Measurements from ENCODE around the gene ITGA6. TPM values are rescaled to one million over a fixed set of nuclear protein-coding genes. Genes with fewer than 3 reads are reported as not detected.
"Not testable (repeated sequence)": the region's sequence is repeated elsewhere in the genome, so short reads cannot be mapped to it uniquely, and the experiment has no call there.

The ITGA6 gene
- total and polyA plus RNA-seq, 7 donors = 8.4 to 66.5 (median 14.0) TPM

- no peak for DNase-seq
- H3K4me3 ChIP-seq = no peak overlapping the region
- H3K36me3 ChIP-seq = no peaks in the 10 kb centered on the region
- H3K27ac ChIP-seq = no peak overlapping the region
- TF ChIP-seq POLR2A (IDR thresholded peaks at IDR 0.05) (no peak), EP300 (IDR thresholded peaks at IDR 0.05) (no peak), CTCF (IDR thresholded peaks at IDR 0.05) (no peak), POLR2AphosphoS5 (IDR thresholded peaks at IDR 0.05) (no peak)
- H3K9me3 ChIP-seq = peaks cover 0 to 16% (median under 1%) of the 10 kb centered on the region in 4 donors
- H3K4me1 ChIP-seq = no peaks in the 10 kb centered on the region
- H3K27me3 ChIP-seq = no peaks in the 10 kb centered on the region
- WGBS, 2 donors = 27 to 84% methylated on average over 2 of the region's 2 CpGs
- intact Hi-C loops (cut with DNase I) = no loop called here
Observed at GRCh38 chr2:172531309-172531708, 103.9 kb downstream of the ITGA6 start.

GRCh38 chr2:172532461-172532860 is 105.1 kb downstream of the ITGA6 start:
- H3K27me3 ChIP-seq; intact Hi-C loops (cut with DNase I); H3K4me3 ChIP-seq; H3K27ac ChIP-seq; H3K36me3 ChIP-seq; H3K4me1 ChIP-seq; DNase-seq: not testable (repeated sequence)
- peaks cover 0 to 13% (median 0%) of the 10 kb centered on the region in 4 donors for H3K9me3 ChIP-seq
- 98 to 99% methylated on average over 2 of the region's 2 CpGs for WGBS, 2 donors

GRCh38 chr2:172533687-172534086 is 106.3 kb downstream of the ITGA6 start:
- H3K4me1 ChIP-seq = no peaks in the 10 kb centered on the region
- peaks cover 0 to 13% (median 0%) of the 10 kb centered on the region in 4 donors for H3K9me3 ChIP-seq
- no peaks in the 10 kb centered on the region for H3K27me3 ChIP-seq
- TF ChIP-seq CTCF (IDR thresholded peaks at IDR 0.05) (no peak), POLR2A (IDR thresholded peaks at IDR 0.05) (no peak), POLR2AphosphoS5 (IDR thresholded peaks at IDR 0.05) (no peak), EP300 (IDR thresholded peaks at IDR 0.05) (no peak)
- WGBS, 2 donors = 98 to 100% methylated on average over 1 of the region's 1 CpG
- intact Hi-C loops (cut with DNase I) = no loop called here
- no peak for DNase-seq
- H3K36me3 ChIP-seq = no peaks in the 10 kb centered on the region
- no peak overlapping the region for H3K4me3 ChIP-seq
- H3K27ac ChIP-seq = no peak overlapping the region

GRCh38 chr2:172535119-172535518 is 107.7 kb downstream of the ITGA6 start:
- H3K36me3 ChIP-seq = no peaks in the 10 kb centered on the region
- no peaks in the 10 kb centered on the region for H3K27me3 ChIP-seq
- DNase-seq = no peak
- no peak overlapping the region for H3K4me3 ChIP-seq
- 91 to 92% methylated on average over 3 of the region's 3 CpGs for WGBS, 2 donors
- intact Hi-C loops (cut with DNase I) = no loop called here
- TF ChIP-seq EP300 (IDR thresholded peaks at IDR 0.05) (no peak), POLR2AphosphoS5 (IDR thresholded peaks at IDR 0.05) (no peak), POLR2A (IDR thresholded peaks at IDR 0.05) (no peak)
- H3K4me1 ChIP-seq = no peaks in the 10 kb centered on the region
- H3K9me3 ChIP-seq = peaks cover 0 to 17% (median 0%) of the 10 kb centered on the region in 4 donors
- no peak overlapping the region for H3K27ac ChIP-seq

- H3K4me1 ChIP-seq; H3K36me3 ChIP-seq; H3K4me3 ChIP-seq; H3K27me3 ChIP-seq; DNase-seq; H3K27ac ChIP-seq; intact Hi-C loops (cut with DNase I): not testable (repeated sequence)
- H3K9me3 ChIP-seq = peaks cover 0 to 17% (median 0%) of the 10 kb centered on the region in 4 donors
- 94 to 95% methylated on average over 35 to 36 of the region's 37 CpGs for WGBS, 2 donors
Observed at GRCh38 chr2:172537851-172538250, 110.5 kb downstream of the ITGA6 start.

- Histone ChIP-seq H3K4me1 (no peaks in the 10 kb centered on the region), H3K9me3 (peaks cover 0 to 4% (median 0%) of the 10 kb centered on the region in 4 donors), H3K27me3 (no peaks in the 10 kb centered on the region), H3K27ac (no peak overlapping the region), H3K4me3 (no peak overlapping the region), H3K36me3 (no peaks in the 10 kb centered on the region)
- TF ChIP-seq EP300 (IDR thresholded peaks at IDR 0.05) (no peak), POLR2A (IDR thresholded peaks at IDR 0.05) (no peak), CTCF (IDR thresholded peaks at IDR 0.05) (no peak), POLR2AphosphoS5 (IDR thresholded peaks at IDR 0.05) (no peak)
- 91 to 92% methylated on average over 4 of the region's 4 CpGs for WGBS, 2 donors
- intact Hi-C loops (cut with DNase I) = no loop called here
- no peak for DNase-seq
Observed at GRCh38 chr2:172539767-172540166, 112.4 kb downstream of the ITGA6 start.
